ENCODE data around the gene H6PD.
A peak's percentile ranks its signal among the peaks of the same experiment; 100 is the strongest.

The H6PD gene

GRCh38 chr1:9291914-9292360 is 57.4 kb downstream of the H6PD start:
- H3K27ac ChIP-seq = no peak overlapping the region
- peaks cover 49% of the 10 kb centered on the region for H3K4me1 ChIP-seq (ENCODE audit: low read depth, poor library complexity, severe bottlenecking)
- no peak overlapping the region for H3K9ac ChIP-seq
- no peaks in the 10 kb centered on the region for H4K20me1 ChIP-seq (ENCODE audit: insufficient read depth)
- peak overlapping the region; percentile 30; the same call in 1 of the 2 replicates for H3K4me2 ChIP-seq
- no peaks in the 10 kb centered on the region for H3K36me3 ChIP-seq (ENCODE audit: insufficient read depth)
- H3K79me2 ChIP-seq (ENCODE audit: insufficient read depth, low read depth) = peaks cover 29% of the 10 kb centered on the region
- no peaks in the 10 kb centered on the region; the same call in 1 of the 2 replicates for H3K27me3 ChIP-seq (ENCODE audit: insufficient read depth, low read depth)
- no peak overlapping the region for H3K4me3 ChIP-seq (IDR thresholded peaks at IDR 0.05; ENCODE audit: insufficient read depth, low read depth, low read length)
- H2AFZ ChIP-seq (ENCODE audit: low read depth) = 0 out of 2 replicates have a peak overlapping the region, but pooled peaks have one; percentile 39
- TF ChIP-seq CTCF (conservative IDR thresholded peaks at IDR 0.05; ENCODE audit: low read depth, low read length) = no peak

- Histone ChIP-seq H3K27ac (no peak within 1 kb of the TSS), H2AFZ (ENCODE audit: low read depth) (peak within 1 kb of the TSS; percentile 55)
- no peak for TF ChIP-seq CTCF (conservative IDR thresholded peaks at IDR 0.05; ENCODE audit: low read depth, low read length)
Observed at GRCh38 chr1:9292361-9293240, 58.0 kb downstream of the H6PD start, which contains the start of gene SPSB1. Gene SPSB1 (plus strand): TSS chr1:9292894. CDS start chr1:9355892, 62,998 bp downstream.

GRCh38 chr1:9293241-9293532 is 58.6 kb downstream of the H6PD start:
- Histone ChIP-seq H3K9ac (peak overlapping the region; percentile 44), H4K20me1 (ENCODE audit: insufficient read depth) (no peaks in the 10 kb centered on the region), H3K4me1 (ENCODE audit: low read depth, poor library complexity, severe bottlenecking) (peaks cover 48% of the 10 kb centered on the region), H3K79me2 (ENCODE audit: insufficient read depth, low read depth) (peaks cover 41% of the 10 kb centered on the region), H2AFZ (ENCODE audit: low read depth) (peak overlapping the region; percentile 55; the same call in 1 of the 2 replicates), H3K27ac (no peak overlapping the region), H3K4me2 (peak overlapping the region; percentile 95), H3K27me3 (ENCODE audit: insufficient read depth, low read depth) (no peaks in the 10 kb centered on the region; the same call in 1 of the 2 replicates), H3K4me3 (IDR thresholded peaks at IDR 0.05; ENCODE audit: insufficient read depth, low read depth, low read length) (no peak overlapping the region), H3K36me3 (ENCODE audit: insufficient read depth) (no peaks in the 10 kb centered on the region)
- no peak for TF ChIP-seq CTCF (conservative IDR thresholded peaks at IDR 0.05; ENCODE audit: low read depth, low read length)

More at GRCh38 chr1:9292361-9293240, 58.0 kb downstream of the H6PD start, which contains the start of gene SPSB1:
- H3K9ac ChIP-seq = peak within 1 kb of the TSS; percentile 44
- H3K4me1 ChIP-seq (ENCODE audit: low read depth, poor library complexity, severe bottlenecking) = peaks cover 48% of the 10 kb centered on the region
- H3K4me2 ChIP-seq = peak within 1 kb of the TSS; percentile 95
- H3K27me3 ChIP-seq (ENCODE audit: insufficient read depth, low read depth) = no peaks in the 10 kb centered on the region; the same call in 1 of the 2 replicates
- H3K79me2 ChIP-seq (ENCODE audit: insufficient read depth, low read depth) = peaks cover 36% of the 10 kb centered on the region
- no peaks in the 10 kb centered on the region for H4K20me1 ChIP-seq (ENCODE audit: insufficient read depth)
- H3K4me3 ChIP-seq (IDR thresholded peaks at IDR 0.05; ENCODE audit: insufficient read depth, low read depth, low read length) = peak within 1 kb of the TSS; percentile 49
- H3K36me3 ChIP-seq (ENCODE audit: insufficient read depth) = no peaks in the 10 kb centered on the region

- Histone ChIP-seq H3K36me3 (ENCODE audit: insufficient read depth) (no peaks in the 10 kb centered on the region), H3K79me2 (ENCODE audit: insufficient read depth, low read depth) (peaks cover 47% of the 10 kb centered on the region), H3K4me1 (ENCODE audit: low read depth, poor library complexity, severe bottlenecking) (peaks cover 48% of the 10 kb centered on the region), H3K9ac (peak overlapping the region; percentile 44), H4K20me1 (ENCODE audit: insufficient read depth) (no peaks in the 10 kb centered on the region), H3K4me2 (peak overlapping the region; percentile 95), H3K4me3 (IDR thresholded peaks at IDR 0.05; ENCODE audit: insufficient read depth, low read depth, low read length) (peak overlapping the region; percentile 49), H3K27me3 (ENCODE audit: insufficient read depth, low read depth) (no peaks in the 10 kb centered on the region; the same call in 1 of the 2 replicates), H3K27ac (peak overlapping the region; percentile 60), H2AFZ (ENCODE audit: low read depth) (peak overlapping the region; percentile 55)
- TF ChIP-seq CTCF (conservative IDR thresholded peaks at IDR 0.05; ENCODE audit: low read depth, low read length) = no peak
Observed at GRCh38 chr1:9293533-9294404, 59.2 kb downstream of the H6PD start.
